Spleen (tissue), 11 donors: Measurements from ENCODE around the gene CEP76. TPM values are rescaled to one million over a fixed set of nuclear protein-coding genes. Genes with fewer than 3 reads are reported as not detected.
"Not testable (repeated sequence)": the region's sequence is repeated elsewhere in the genome, so short reads cannot be mapped to it uniquely, and the experiment has no call there.

ENCODE experiments used
- DNase-seq: peaks from one replicate; pipeline ENCODE4 v3.0.0-alpha.2; 2020
- H3K27ac ChIP-seq, 8 donors: fragments of 200-600 bp; sonication (generic) in 7 of 8; 1 replicate in 4 of 8; 2 replicates in 4 of 8; pipeline versions ENCODE4 v1.5.0 to v1.8.0; 2016 to 2021; ENCODE audit warnings: inconsistent platforms in 4 of 8, mild to moderate bottlenecking in 4 of 8, moderate library complexity in 1 of 8
- H3K27me3 ChIP-seq, 7 donors: fragments of 200-600 bp; sonication (generic) in 6 of 7; replicated peaks in 1 of 7; 1 replicate in 4 of 7; 2 replicates in 3 of 7; pipeline versions ENCODE4 v1.5.0 to v1.8.0; 2016 to 2021; ENCODE audit warnings: inconsistent platforms in 3 of 7, mild to moderate bottlenecking in 1 of 7
- H3K36me3 ChIP-seq, 6 donors: fragments of 200-600 bp; sonication (generic) in 5 of 6; 1 replicate in 4 of 6; 2 replicates in 2 of 6; pipeline versions ENCODE4 v1.5.0 to v1.8.0; 2016 to 2021; ENCODE audit warnings: inconsistent platforms in 2 of 6
- H3K4me1 ChIP-seq, 6 donors: fragments of 200-600 bp; sonication (generic) in 5 of 6; 1 replicate in 3 of 6; 2 replicates in 3 of 6; pipeline versions ENCODE4 v1.5.0 to v1.8.0; 2016 to 2021; ENCODE audit warnings: inconsistent platforms in 3 of 6
- H3K4me3 ChIP-seq, 8 donors: fragments of 200-600 bp; sonication (generic) in 7 of 8; 1 replicate in 4 of 8; 2 replicates in 4 of 8; pipeline versions ENCODE4 v1.5.0 to v1.8.0; 2016 to 2021; ENCODE audit warnings: inconsistent platforms in 4 of 8, mild to moderate bottlenecking in 4 of 8, moderate library complexity in 2 of 8
- H3K9me3 ChIP-seq, 8 donors: fragments of 200-600 bp; sonication (generic) in 7 of 8; 1 replicate in 4 of 8; 2 replicates in 4 of 8; pipeline versions ENCODE4 v1.5.0 to v1.8.0; 2016 to 2021; ENCODE audit warnings: inconsistent platforms in 4 of 8
- POLR2A ChIP-seq, 3 donors: fragments of 450-650 bp; IDR thresholded peaks; one replicate each; pipeline ENCODE4 v1.5.1; 2017; ENCODE audit warnings: antibody characterized with exemption in 3 of 3, mild to moderate bottlenecking in 1 of 3
- POLR2AphosphoS5 ChIP-seq, 3 donors: sonication (generic); formaldehyde crosslinking; IDR thresholded peaks; one replicate each; pipeline ENCODE4 v1.5.1; 2017; ENCODE audit warnings: antibody characterized with exemption in 3 of 3
- WGBS, 5 donors: extraction: QIAGEN DNeasy Blood & Tissue Kit in 3 of 5; methylation state at CpG; one replicate each; pipeline versions ENCODE4 v1.1.5 to v1.1.7; 2013 to 2018; 5-methylcytosine and 5-hydroxymethylcytosine counted together
- intact Hi-C: fragments of 100-400 bp; cut with DNase I; formaldehyde crosslinking; loops from one replicate; pipeline ENCODE4 v1.15.0; 2023; ENCODE audit warnings: low total_unique reads
- polyA plus RNA-seq, 3 donors: library from polyadenylated mRNA; stranded (reverse); fragments of 200-250 nt; gene quantifications; one replicate each; pipeline ENCODE4 v1.2.1, GENCODE V29; 2013
- total RNA-seq, 7 donors: library from RNA; depleted of rRNA in 3 of 7; stranded (reverse); fragments of >200 nt in 3 of 7; fragmentation: NEBNext Ultra II Directional in 4 of 7; extraction: Animal tissue kit (Norgen Biotek cat#: 25700) in 4 of 7; gene quantifications; one replicate each; pipeline versions ENCODE4 v1.1.0 to v1.2.1, GENCODE V29; 2016 to 2021
- TF ChIP-seq, protein P1 (sequence below), 11 experiments: fragments of 200-600 bp in 7 of 11; fragments of 450-650 bp in 4 of 11; sonication (generic) in 4 of 11; IDR thresholded peaks in 8 of 11; conservative IDR thresholded peaks in 3 of 11; 1 replicate in 7 of 11; 2 replicates in 4 of 11; pipeline versions ENCODE4 v1.4.0 to v1.8.0; 2016 to 2021; ENCODE audit warnings: antibody characterized with exemption in 11 of 11, inconsistent platforms in 4 of 11, mild to moderate bottlenecking in 1 of 11
- donor health status: healthy with polysubstance abuse.
- donor health status: DM: no; HTN: no; CAD: no; lungs with moderate emphysema.
- donor health status: DM: no; HTN: no; CAD: no.
- donor health status: Bipolar disorder and iron deficiency.
- donor health status: healthy.
- donor health status: DM: no; HTN: no; CAD: no.
- donor health status: DM: yes; HTN: yes; CAD: no.

Gene CEP76
- total and polyA plus RNA-seq, 10 donors, result 1.5 to 21.2 (median 6.3) TPM

GRCh38 chr18:12628706-12629702, 73.5 kb downstream of the CEP76 start:
- WGBS, 5 donors, result 65 to 84% (median 79%) methylated on average over 4 of the region's 4 CpGs
- Histone ChIP-seq H3K9me3 (peaks cover 0 to 6% (median 0%) of the 10 kb centered on the region in 8 donors), H3K4me1 (no peaks in the 10 kb centered on the region), H3K27me3 (no peaks in the 10 kb centered on the region), H3K27ac (no peak overlapping the region), H3K36me3 (no peaks in the 10 kb centered on the region), H3K4me3 (no peak overlapping the region)
- DNase-seq, result no peak
- TF ChIP-seq POLR2AphosphoS5 (IDR thresholded peaks at IDR 0.05) (no peak), POLR2A (IDR thresholded peaks at IDR 0.05) (no peak)
- TF ChIP-seq, protein P1, sequence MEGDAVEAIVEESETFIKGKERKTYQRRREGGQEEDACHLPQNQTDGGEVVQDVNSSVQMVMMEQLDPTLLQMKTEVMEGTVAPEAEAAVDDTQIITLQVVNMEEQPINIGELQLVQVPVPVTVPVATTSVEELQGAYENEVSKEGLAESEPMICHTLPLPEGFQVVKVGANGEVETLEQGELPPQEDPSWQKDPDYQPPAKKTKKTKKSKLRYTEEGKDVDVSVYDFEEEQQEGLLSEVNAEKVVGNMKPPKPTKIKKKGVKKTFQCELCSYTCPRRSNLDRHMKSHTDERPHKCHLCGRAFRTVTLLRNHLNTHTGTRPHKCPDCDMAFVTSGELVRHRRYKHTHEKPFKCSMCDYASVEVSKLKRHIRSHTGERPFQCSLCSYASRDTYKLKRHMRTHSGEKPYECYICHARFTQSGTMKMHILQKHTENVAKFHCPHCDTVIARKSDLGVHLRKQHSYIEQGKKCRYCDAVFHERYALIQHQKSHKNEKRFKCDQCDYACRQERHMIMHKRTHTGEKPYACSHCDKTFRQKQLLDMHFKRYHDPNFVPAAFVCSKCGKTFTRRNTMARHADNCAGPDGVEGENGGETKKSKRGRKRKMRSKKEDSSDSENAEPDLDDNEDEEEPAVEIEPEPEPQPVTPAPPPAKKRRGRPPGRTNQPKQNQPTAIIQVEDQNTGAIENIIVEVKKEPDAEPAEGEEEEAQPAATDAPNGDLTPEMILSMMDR (IDR thresholded peaks at IDR 0.05 in 8 of 11, conservative IDR thresholded peaks at IDR 0.05 in 3 of 11), result no peak
- intact Hi-C loops, result no loop called here

DNA sequence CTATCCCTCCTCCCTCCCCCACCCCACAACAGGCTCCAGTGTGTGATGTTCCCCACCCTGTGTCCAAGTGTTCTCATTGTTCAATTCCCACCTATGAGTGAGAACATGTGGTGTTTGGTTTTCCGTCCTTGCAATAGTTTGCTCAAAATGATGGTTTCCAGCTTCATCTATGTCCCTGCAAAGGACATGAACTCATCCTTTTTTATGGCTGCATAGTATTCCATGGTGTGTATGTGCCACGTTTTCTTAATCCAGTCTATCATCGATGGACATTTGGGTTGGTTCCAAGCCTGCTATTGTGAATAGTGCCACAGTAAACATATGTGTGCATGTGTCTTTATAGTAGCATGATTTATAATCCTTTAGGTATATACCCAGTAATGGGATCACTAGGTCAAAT, 75.3 kb downstream of the CEP76 start:
- H3K4me3 ChIP-seq, intact Hi-C loops, H3K9me3 ChIP-seq, H3K36me3 ChIP-seq, H3K4me1 ChIP-seq, H3K27ac ChIP-seq, H3K27me3 ChIP-seq, DNase-seq: not testable (repeated sequence)
- 90 to 96% (median 94%) methylated on average over 3 of the region's 3 CpGs for WGBS, 5 donors

DNA sequence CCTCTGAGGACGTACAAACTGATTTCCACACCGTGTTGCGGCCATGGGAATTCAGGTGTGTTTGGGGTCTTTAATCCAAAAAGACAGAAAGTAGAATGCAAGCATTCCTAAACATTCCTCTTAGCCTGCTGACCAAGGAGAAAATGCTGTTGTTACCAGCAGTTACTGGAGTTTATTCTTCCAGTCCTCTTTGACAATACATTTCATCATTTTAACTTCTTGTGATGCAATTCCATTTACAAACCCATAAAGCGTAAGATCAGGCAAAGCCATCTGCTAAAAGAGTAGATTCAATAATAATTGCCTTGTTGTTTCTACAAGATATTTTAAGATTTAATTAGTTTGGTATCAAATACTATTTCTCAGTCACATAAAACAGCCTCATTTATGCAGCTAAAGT, 77.3 kb downstream of the CEP76 start:
- DNase-seq, result no peak
- H3K36me3 ChIP-seq, result no peaks in the 10 kb centered on the region
- H3K4me1 ChIP-seq, result no peaks in the 10 kb centered on the region
- TF ChIP-seq POLR2AphosphoS5 (IDR thresholded peaks at IDR 0.05) (no peak), POLR2A (IDR thresholded peaks at IDR 0.05) (no peak)
- TF ChIP-seq, protein P1 (IDR thresholded peaks at IDR 0.05 in 8 of 11, conservative IDR thresholded peaks at IDR 0.05 in 3 of 11), result no peak
- intact Hi-C loops, result no loop called here
- H3K4me3 ChIP-seq, result no peak overlapping the region
- no peaks in the 10 kb centered on the region for H3K27me3 ChIP-seq
- 63 to 92% (median 82%) methylated on average over 4 of the region's 4 CpGs for WGBS, 5 donors
- H3K27ac ChIP-seq, result no peak overlapping the region
- peaks cover 0 to 6% (median 0%) of the 10 kb centered on the region in 8 donors for H3K9me3 ChIP-seq

Other genes starting within 250 kb of the CEP76 start
- gene SPIRE1, start 44.6 kb downstream of the CEP76 start, total RNA-seq, result 10 to 100 TPM in 6 of 7 donors, 1 to 10 TPM in 1; 9.2 to 19.4 (median 13.7) TPM
- gene SPIRE1, start 44.6 kb downstream of the CEP76 start, polyA plus RNA-seq, result 1 to 10 TPM; 1.4 to 2.9 (median 1.6) TPM
- gene PSMG2, start 319 bp upstream of the CEP76 start, total RNA-seq, result 10 to 100 TPM; 50.0 to 89.1 (median 66.0) TPM
- 10 to 100 TPM; 75.6 to 98.6 (median 86.5) TPM for gene PSMG2, start 319 bp upstream of the CEP76 start, polyA plus RNA-seq
- gene PTPN2, start 181.5 kb upstream of the CEP76 start, total RNA-seq, result 10 to 100 TPM; 55.0 to 92.1 (median 72.7) TPM
- 10 to 100 TPM; 47.9 to 67.1 (median 54.5) TPM for gene PTPN2, start 181.5 kb upstream of the CEP76 start, polyA plus RNA-seq
- 10 to 100 TPM; 27.3 to 52.9 (median 34.8) TPM for gene SEH1L, start 245.3 kb upstream of the CEP76 start, total RNA-seq
- gene SEH1L, start 245.3 kb upstream of the CEP76 start, polyA plus RNA-seq, result 10 to 100 TPM; 16.9 to 17.8 (median 17.3) TPM